ENCODE data around the gene TMCO5A.
"Not testable (repeated sequence)": the region's sequence is repeated elsewhere in the genome, so short reads cannot be mapped to it uniquely, and the experiment has no call there.

The TMCO5A gene

DNA sequence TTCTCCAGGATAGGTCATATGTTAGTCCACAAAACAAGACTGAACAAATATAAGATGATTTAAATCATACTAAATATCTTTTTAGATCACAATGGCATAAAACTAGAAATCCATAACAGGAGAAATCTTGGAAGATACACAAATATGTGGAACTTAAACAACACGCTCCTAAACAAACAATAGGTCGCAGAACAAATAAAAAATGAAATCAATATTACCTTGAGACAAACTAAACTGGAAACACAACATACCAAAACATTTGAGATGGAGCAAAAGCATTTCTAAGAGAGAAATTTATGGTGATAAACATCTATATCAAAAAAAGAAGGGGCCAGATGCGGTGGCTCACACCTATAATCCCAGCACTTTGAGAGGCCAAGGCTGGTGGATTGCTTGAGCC, 8.3 kb upstream of the TMCO5A start:
- Histone ChIP-seq H3K27me3 (ENCODE audit: insufficient read depth, low read length) (no peaks in the 10 kb centered on the region), H3K27ac (ENCODE audit: low read length) (no peak overlapping the region), H3K9ac (ENCODE audit: low read depth, low read length) (no peak overlapping the region), H3K36me3 (ENCODE audit: insufficient read depth, low read depth, low read length) (no peaks in the 10 kb centered on the region), H3K4me1 (ENCODE audit: insufficient read depth, low read length) (no peaks in the 10 kb centered on the region), H3K9me3 (ENCODE audit: insufficient read depth, low read depth, low read length) (no peaks in the 10 kb centered on the region), H3K4me3 (ENCODE audit: low read length) (no peak overlapping the region)

DNA sequence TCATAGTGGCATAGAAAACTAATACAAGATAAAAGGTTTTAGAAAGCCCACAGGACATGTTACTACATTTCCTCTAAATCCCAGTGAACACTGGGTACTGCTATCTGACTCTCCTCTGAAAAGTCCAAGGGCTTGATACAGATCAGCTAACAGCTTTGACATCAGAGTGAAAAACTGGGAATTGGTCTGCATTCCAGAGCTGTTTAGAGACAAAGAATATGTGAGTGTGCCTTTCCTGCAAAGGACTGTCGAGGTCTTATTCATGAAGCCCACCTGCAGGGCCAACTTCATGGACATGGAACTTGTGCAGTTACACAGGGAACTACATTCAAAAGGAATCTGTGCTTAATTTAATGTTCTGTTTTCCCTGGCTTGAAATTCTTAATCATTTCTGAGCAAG, 5.2 kb upstream of the TMCO5A start:
- no peak overlapping the region for H3K9ac ChIP-seq (ENCODE audit: low read depth, low read length)
- no peak overlapping the region for H3K27ac ChIP-seq (ENCODE audit: low read length)

DNA sequence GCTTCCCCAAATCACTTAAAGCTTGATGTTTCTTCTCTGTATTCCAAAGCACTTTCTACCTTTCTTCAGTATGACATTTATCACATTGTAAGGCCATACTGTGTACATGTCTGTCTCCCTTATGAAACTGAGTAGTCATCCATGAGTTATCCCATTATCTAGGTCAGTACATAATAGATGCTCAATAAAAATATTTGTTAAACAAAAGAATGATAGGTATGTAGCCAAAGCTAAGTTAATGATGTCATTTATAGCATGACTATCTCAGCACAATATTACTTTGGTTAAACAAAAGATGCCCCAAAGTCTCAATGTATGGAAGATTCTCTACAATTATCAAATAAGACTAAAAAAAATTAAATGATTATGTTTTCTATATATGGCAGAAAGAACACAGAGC, 3.1 kb upstream of the TMCO5A start:
- Histone ChIP-seq H3K9me3 (ENCODE audit: insufficient read depth, low read depth, low read length) (no peaks in the 10 kb centered on the region), H3K36me3 (ENCODE audit: insufficient read depth, low read depth, low read length) (no peaks in the 10 kb centered on the region), H3K9ac (ENCODE audit: low read depth, low read length) (no peak overlapping the region), H3K4me3 (ENCODE audit: low read length) (no peak overlapping the region), H3K27me3 (ENCODE audit: insufficient read depth, low read length) (no peaks in the 10 kb centered on the region), H3K4me1 (ENCODE audit: insufficient read depth, low read length) (no peaks in the 10 kb centered on the region), H3K27ac (ENCODE audit: low read length) (no peak overlapping the region)

More for the DNA sequence above, 5.2 kb upstream of the TMCO5A start:
- no peaks in the 10 kb centered on the region for H3K36me3 ChIP-seq (ENCODE audit: insufficient read depth, low read depth, low read length)
- no peak overlapping the region for H3K4me3 ChIP-seq (ENCODE audit: low read length)
- H3K27me3 ChIP-seq (ENCODE audit: insufficient read depth, low read length), result no peaks in the 10 kb centered on the region
- H3K4me1 ChIP-seq (ENCODE audit: insufficient read depth, low read length), result no peaks in the 10 kb centered on the region
- no peaks in the 10 kb centered on the region for H3K9me3 ChIP-seq (ENCODE audit: insufficient read depth, low read depth, low read length)

DNA sequence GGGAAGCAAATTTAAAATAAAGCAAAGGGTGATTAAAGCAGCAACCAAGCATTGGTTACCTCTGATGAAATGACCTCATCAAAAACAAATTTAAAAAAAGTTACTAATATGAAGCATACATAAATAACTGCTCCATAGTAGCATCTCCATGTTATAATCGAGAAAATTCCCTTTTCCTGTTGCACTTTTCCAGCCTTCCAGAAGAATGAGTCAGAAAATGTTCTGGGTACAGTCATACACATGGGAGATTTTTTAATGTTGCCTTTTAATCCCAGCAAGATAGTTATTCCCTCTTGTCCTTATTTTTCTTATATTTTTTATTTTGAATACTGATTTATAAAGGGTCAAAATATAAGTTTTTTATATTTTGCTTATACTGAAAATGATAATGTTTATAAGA, 2.6 kb upstream of the TMCO5A start:
- Histone ChIP-seq H3K36me3 (ENCODE audit: insufficient read depth, low read depth, low read length) (no peaks in the 10 kb centered on the region), H3K27ac (ENCODE audit: low read length) (no peak overlapping the region), H3K27me3 (ENCODE audit: insufficient read depth, low read length) (no peaks in the 10 kb centered on the region), H3K9me3 (ENCODE audit: insufficient read depth, low read depth, low read length) (no peaks in the 10 kb centered on the region), H3K9ac (ENCODE audit: low read depth, low read length) (no peak overlapping the region), H3K4me3 (ENCODE audit: low read length) (no peak overlapping the region), H3K4me1 (ENCODE audit: insufficient read depth, low read length) (no peaks in the 10 kb centered on the region)

DNA sequence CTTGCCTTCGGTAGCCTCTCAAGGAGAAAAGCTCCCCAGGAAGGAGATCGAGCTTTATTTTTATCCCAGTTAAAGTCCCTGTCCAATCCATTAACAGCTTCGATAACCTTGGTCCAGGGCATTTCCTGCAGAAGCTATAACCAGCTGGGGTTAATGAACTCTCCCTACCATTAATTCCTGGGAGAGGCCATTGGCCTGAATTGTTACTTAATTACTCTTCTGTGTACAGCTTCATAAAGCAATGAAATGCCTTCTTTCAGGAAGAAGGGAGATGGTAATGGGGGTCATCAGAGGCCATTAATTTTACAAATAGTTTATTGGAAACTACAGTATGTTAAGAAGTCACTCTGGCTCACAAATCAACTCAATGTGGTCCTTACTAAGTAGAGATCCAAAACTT, 1.9 kb upstream of the TMCO5A start:
- Histone ChIP-seq H3K27me3 (ENCODE audit: insufficient read depth, low read length) (no peaks in the 10 kb centered on the region), H3K27ac (ENCODE audit: low read length) (no peak overlapping the region), H3K9me3 (ENCODE audit: insufficient read depth, low read depth, low read length) (no peaks in the 10 kb centered on the region)

DNA sequence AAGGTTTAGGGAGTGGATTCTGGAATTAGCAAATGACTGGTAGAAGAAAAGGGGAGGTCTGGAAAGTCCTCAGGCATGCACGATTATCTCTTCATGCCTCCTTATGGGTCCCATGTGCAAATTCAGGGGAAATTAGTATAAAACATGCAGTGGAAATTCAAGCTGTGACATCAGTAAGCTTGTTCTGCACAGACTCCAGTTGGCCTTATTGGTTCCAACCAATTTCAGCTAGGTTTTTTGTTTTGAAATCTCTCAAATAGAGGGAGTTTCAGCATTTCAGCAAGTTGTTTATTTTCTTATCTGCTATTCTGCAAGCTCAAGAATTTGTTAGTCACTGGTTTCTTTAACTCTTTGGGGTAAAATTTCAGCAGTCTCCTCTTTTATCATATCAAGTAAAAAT, 774 bp upstream of the TMCO5A start:
- Histone ChIP-seq H3K27ac (ENCODE audit: low read length) (no peak overlapping the region), H3K9ac (ENCODE audit: low read depth, low read length) (no peak overlapping the region), H3K36me3 (ENCODE audit: insufficient read depth, low read depth, low read length) (no peaks in the 10 kb centered on the region), H3K27me3 (ENCODE audit: insufficient read depth, low read length) (no peaks in the 10 kb centered on the region), H3K4me1 (ENCODE audit: insufficient read depth, low read length) (no peaks in the 10 kb centered on the region), H3K4me3 (ENCODE audit: low read length) (no peak overlapping the region), H3K9me3 (ENCODE audit: insufficient read depth, low read depth, low read length) (no peaks in the 10 kb centered on the region)

More for the DNA sequence above, 1.9 kb upstream of the TMCO5A start:
- H3K36me3 ChIP-seq (ENCODE audit: insufficient read depth, low read depth, low read length), result no peaks in the 10 kb centered on the region
- H3K4me1 ChIP-seq (ENCODE audit: insufficient read depth, low read length), result no peaks in the 10 kb centered on the region
- H3K9ac ChIP-seq (ENCODE audit: low read depth, low read length), result no peak overlapping the region
- H3K4me3 ChIP-seq (ENCODE audit: low read length), result no peak overlapping the region

DNA sequence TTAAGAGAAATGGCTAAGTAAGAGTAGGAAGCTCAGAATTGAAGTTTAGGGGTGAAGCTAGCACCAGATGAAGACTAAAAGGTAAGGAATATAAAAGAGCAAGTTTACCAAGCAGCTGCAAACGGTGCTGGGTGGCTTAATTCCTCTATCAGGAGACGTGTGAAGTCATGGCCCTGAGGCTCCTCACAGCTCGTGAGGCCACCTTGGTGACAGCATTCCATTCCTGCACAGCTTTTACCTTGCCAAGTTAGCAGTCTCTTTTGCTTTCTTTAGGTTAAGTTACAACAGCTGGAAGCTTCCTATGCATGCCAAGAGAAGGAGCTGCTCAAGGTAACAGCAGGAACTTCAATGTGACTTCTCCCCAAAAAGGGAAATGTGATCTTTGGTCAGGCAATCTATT, 6.4 kb downstream of the TMCO5A start:
- H3K4me3 ChIP-seq (ENCODE audit: low read length), result no peak overlapping the region
- no peaks in the 10 kb centered on the region; the same call in 1 of the 2 replicates for H3K4me1 ChIP-seq (ENCODE audit: insufficient read depth, low read length)

GRCh38 chr15:37941779-37942178, 7.3 kb downstream of the TMCO5A start:
- no peak overlapping the region for H3K9ac ChIP-seq (ENCODE audit: low read depth, low read length)
- no peak overlapping the region for H3K4me3 ChIP-seq (ENCODE audit: low read length)
- H3K36me3 ChIP-seq (ENCODE audit: insufficient read depth, low read depth, low read length), result no peaks in the 10 kb centered on the region
- no peaks in the 10 kb centered on the region; the same call in 1 of the 2 replicates for H3K4me1 ChIP-seq (ENCODE audit: insufficient read depth, low read length)
- H3K9me3 ChIP-seq (ENCODE audit: insufficient read depth, low read depth, low read length), result no peaks in the 10 kb centered on the region
- H3K27ac ChIP-seq (ENCODE audit: low read length), result no peak overlapping the region
- H3K27me3 ChIP-seq (ENCODE audit: insufficient read depth, low read length), result no peaks in the 10 kb centered on the region

More for the DNA sequence above, 6.4 kb downstream of the TMCO5A start:
- H3K9me3 ChIP-seq (ENCODE audit: insufficient read depth, low read depth, low read length), result no peaks in the 10 kb centered on the region
- no peak overlapping the region for H3K27ac ChIP-seq (ENCODE audit: low read length)
- H3K27me3 ChIP-seq (ENCODE audit: insufficient read depth, low read length), result no peaks in the 10 kb centered on the region
- no peak overlapping the region for H3K9ac ChIP-seq (ENCODE audit: low read depth, low read length)
- H3K36me3 ChIP-seq (ENCODE audit: insufficient read depth, low read depth, low read length), result no peaks in the 10 kb centered on the region

DNA sequence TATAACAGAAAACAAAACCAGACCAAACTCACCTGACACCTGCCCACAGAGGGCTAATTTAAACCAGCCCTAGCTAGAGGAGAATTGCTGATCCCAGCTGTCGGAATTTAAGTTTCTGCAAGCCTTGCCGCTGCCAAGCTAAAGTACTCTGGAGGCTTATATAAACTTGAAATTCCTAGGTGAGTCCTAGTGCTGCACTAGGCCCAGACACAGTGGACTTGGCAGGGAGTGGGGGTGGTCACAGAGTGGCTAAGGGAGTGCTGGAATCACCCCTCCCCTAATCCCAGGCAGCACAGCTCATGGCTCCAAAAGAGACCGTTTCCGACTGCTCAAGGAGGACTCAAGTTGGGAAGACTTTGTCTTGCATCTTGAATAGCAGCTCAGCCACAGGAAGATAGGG, 17.6 kb downstream of the TMCO5A start:
- Histone ChIP-seq H3K4me1 (ENCODE audit: insufficient read depth, low read length) (no peaks in the 10 kb centered on the region), H3K36me3 (ENCODE audit: insufficient read depth, low read depth, low read length) (no peaks in the 10 kb centered on the region), H3K4me3 (ENCODE audit: low read length) (no peak overlapping the region), H3K27ac (ENCODE audit: low read length) (no peak overlapping the region), H3K9me3 (ENCODE audit: insufficient read depth, low read depth, low read length) (no peaks in the 10 kb centered on the region), H3K9ac (ENCODE audit: low read depth, low read length) (no peak overlapping the region), H3K27me3 (ENCODE audit: insufficient read depth, low read length) (no peaks in the 10 kb centered on the region)

GRCh38 chr15:37960742-37961141, 26.3 kb downstream of the TMCO5A start:
- H3K27me3 ChIP-seq (ENCODE audit: insufficient read depth, low read length); H3K9me3 ChIP-seq (ENCODE audit: insufficient read depth, low read depth, low read length); H3K36me3 ChIP-seq (ENCODE audit: insufficient read depth, low read depth, low read length): not testable (repeated sequence)

GRCh38 chr15:37967788-37968187, 33.3 kb downstream of the TMCO5A start:
- Histone ChIP-seq H3K9ac (ENCODE audit: low read depth, low read length) (no peak overlapping the region), H3K4me1 (ENCODE audit: insufficient read depth, low read length) (no peaks in the 10 kb centered on the region), H3K9me3 (ENCODE audit: insufficient read depth, low read depth, low read length) (peaks cover 2% of the 10 kb centered on the region; the same call in 1 of the 2 replicates), H3K36me3 (ENCODE audit: insufficient read depth, low read depth, low read length) (no peaks in the 10 kb centered on the region), H3K27ac (ENCODE audit: low read length) (no peak overlapping the region), H3K27me3 (ENCODE audit: insufficient read depth, low read length) (no peaks in the 10 kb centered on the region), H3K4me3 (ENCODE audit: low read length) (no peak overlapping the region)

More at GRCh38 chr15:37960742-37961141, 26.3 kb downstream of the TMCO5A start:
- H3K4me3 ChIP-seq (ENCODE audit: low read length); H3K27ac ChIP-seq (ENCODE audit: low read length); H3K9ac ChIP-seq (ENCODE audit: low read depth, low read length); H3K4me1 ChIP-seq (ENCODE audit: insufficient read depth, low read length): not testable (repeated sequence)

- H3K9ac ChIP-seq (ENCODE audit: low read depth, low read length), result no peak overlapping the region
- no peak overlapping the region for H3K4me3 ChIP-seq (ENCODE audit: low read length)
- no peaks in the 10 kb centered on the region for H3K27me3 ChIP-seq (ENCODE audit: insufficient read depth, low read length)
- H3K9me3 ChIP-seq (ENCODE audit: insufficient read depth, low read depth, low read length), result peaks cover 2% of the 10 kb centered on the region; the same call in 1 of the 2 replicates
- no peaks in the 10 kb centered on the region for H3K4me1 ChIP-seq (ENCODE audit: insufficient read depth, low read length)
- no peak overlapping the region for H3K27ac ChIP-seq (ENCODE audit: low read length)
- no peaks in the 10 kb centered on the region for H3K36me3 ChIP-seq (ENCODE audit: insufficient read depth, low read depth, low read length)
Observed at GRCh38 chr15:37973856-37974255, 39.4 kb downstream of the TMCO5A start.

DNA sequence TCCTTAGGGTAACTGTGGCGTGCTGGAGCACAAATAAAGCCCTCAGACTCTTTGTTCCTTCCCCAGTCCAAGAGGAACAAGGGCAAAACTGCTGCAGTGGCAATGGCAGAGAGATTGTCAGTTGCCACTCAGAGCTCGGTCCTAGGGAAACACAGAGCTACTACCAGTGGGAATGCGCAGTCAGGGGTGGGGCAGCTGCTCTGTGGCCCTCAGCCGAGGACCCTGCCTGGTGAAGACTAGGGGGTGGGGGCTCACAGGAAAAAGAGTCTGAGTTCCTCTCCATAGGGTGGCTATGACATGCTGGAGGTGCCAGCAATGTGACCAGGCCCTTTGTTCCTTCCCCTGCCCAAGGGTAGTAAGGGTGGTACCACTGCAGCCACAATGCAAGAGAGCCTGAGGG, 43.8 kb downstream of the TMCO5A start:
- H3K4me1 ChIP-seq (ENCODE audit: insufficient read depth, low read length), result no peaks in the 10 kb centered on the region
- H3K9ac ChIP-seq (ENCODE audit: low read depth, low read length), result no peak overlapping the region
- H3K4me3 ChIP-seq (ENCODE audit: low read length), result no peak overlapping the region
- no peak overlapping the region for H3K27ac ChIP-seq (ENCODE audit: low read length)
- H3K36me3 ChIP-seq (ENCODE audit: insufficient read depth, low read depth, low read length), result no peaks in the 10 kb centered on the region
- no peaks in the 10 kb centered on the region for H3K27me3 ChIP-seq (ENCODE audit: insufficient read depth, low read length)
- H3K9me3 ChIP-seq (ENCODE audit: insufficient read depth, low read depth, low read length), result no peaks in the 10 kb centered on the region

Data from iPS-20b (cell line).